Neutrophil (primary cell): Measurements from ENCODE around the gene FCER1G.

ENCODE experiments used
- H3K27ac ChIP-seq: fragments of 200-600 bp; sonication (generic); 2 replicates; pipeline ENCODE4 v1.5.1; 2016; ENCODE audit warnings: mild to moderate bottlenecking, moderate library complexity
- H3K27me3 ChIP-seq: fragments of 200-600 bp; sonication (generic); 2 replicates; pipeline ENCODE4 v1.6.0; 2016; ENCODE audit warnings: mild to moderate bottlenecking
- H3K36me3 ChIP-seq: fragments of 200-600 bp; sonication (generic); 2 replicates; pipeline ENCODE4 v1.5.1; 2017
- H3K4me1 ChIP-seq, 2 experiments: fragments of 200-600 bp in 1 of 2; sonication (generic) in 1 of 2; 1 replicate in 1 of 2; 2 replicates in 1 of 2; pipeline versions ENCODE4 v1.5.1 to v1.6.1; 2013 to 2016; ENCODE audit warnings: low read depth in 1 of 2, low read length in 1 of 2, mild to moderate bottlenecking in 1 of 2, moderate library complexity in 1 of 2; ENCODE audit not compliant: control insufficient read depth in 1 of 2, insufficient read depth in 1 of 2
- H3K4me3 ChIP-seq, 2 experiments: fragments of 200-600 bp in 1 of 2; sonication (generic) in 1 of 2; 1 replicate in 1 of 2; 2 replicates in 1 of 2; pipeline ENCODE4 v1.5.1; 2013 to 2016; ENCODE audit warnings: low read depth in 1 of 2, low read length in 1 of 2, mild to moderate bottlenecking in 1 of 2, moderate library complexity in 1 of 2
- H3K9me3 ChIP-seq: fragments of 200-600 bp; sonication (generic); 2 replicates; pipeline ENCODE4 v1.5.1; 2016
- TF ChIP-seq, protein P1 (sequence below): fragments of 200-600 bp; sonication (generic); IDR thresholded peaks from 2 replicates; pipeline ENCODE4 v1.5.1; 2016; ENCODE audit warnings: antibody characterized with exemption

Gene FCER1G

DNA sequence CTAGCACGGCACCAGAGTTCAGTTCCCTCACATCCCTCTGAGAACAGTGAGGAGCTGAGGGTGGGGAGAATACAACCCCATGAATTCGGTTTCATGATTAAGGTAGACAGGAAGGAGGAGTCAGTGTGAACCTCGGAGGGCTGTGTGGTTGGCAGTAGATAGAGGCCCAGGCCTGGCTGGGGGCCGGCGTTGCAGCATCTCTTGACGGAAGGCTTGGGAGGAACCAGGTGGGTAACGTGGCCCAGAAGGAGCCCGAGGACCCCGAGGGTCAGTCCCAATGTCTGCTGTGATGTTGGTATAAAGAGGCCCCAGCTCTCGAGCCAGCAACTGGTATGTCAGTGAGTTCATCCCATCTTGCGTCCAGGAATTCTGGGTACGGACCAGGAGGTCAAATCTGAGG lies 43.4 kb upstream of the FCER1G start:
- TF ChIP-seq, protein P1, sequence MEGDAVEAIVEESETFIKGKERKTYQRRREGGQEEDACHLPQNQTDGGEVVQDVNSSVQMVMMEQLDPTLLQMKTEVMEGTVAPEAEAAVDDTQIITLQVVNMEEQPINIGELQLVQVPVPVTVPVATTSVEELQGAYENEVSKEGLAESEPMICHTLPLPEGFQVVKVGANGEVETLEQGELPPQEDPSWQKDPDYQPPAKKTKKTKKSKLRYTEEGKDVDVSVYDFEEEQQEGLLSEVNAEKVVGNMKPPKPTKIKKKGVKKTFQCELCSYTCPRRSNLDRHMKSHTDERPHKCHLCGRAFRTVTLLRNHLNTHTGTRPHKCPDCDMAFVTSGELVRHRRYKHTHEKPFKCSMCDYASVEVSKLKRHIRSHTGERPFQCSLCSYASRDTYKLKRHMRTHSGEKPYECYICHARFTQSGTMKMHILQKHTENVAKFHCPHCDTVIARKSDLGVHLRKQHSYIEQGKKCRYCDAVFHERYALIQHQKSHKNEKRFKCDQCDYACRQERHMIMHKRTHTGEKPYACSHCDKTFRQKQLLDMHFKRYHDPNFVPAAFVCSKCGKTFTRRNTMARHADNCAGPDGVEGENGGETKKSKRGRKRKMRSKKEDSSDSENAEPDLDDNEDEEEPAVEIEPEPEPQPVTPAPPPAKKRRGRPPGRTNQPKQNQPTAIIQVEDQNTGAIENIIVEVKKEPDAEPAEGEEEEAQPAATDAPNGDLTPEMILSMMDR = no peak
- H3K36me3 ChIP-seq = peaks cover 52% of the 10 kb centered on the region
- H3K27me3 ChIP-seq = no peaks in the 10 kb centered on the region
- H3K4me3 ChIP-seq = no peak overlapping the region
- peaks cover 13 to 14% of the 10 kb centered on the region in 2 experiments for H3K4me1 ChIP-seq
- no peak overlapping the region for H3K27ac ChIP-seq
- H3K9me3 ChIP-seq = no peaks in the 10 kb centered on the region

DNA sequence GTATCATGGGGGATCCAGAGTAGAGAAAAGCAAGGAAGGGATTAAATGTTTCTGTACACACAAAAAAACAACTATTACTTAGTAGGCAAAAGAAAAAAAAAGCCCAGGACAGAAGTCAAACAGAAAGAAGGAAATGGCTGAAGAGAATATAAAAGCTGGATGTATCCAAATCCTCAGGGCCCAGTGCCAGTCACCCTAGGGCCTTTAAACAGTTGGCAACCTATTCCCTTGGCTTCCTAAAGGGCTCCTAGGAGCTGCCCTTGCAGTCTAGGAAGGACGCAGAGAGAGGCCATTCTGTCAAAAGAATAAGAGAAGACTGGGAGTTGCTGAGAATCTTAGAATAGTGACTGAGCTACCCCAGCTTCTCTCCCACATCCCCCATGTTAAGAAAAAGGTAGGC lies 42.7 kb upstream of the FCER1G start:
- Histone ChIP-seq H3K9me3 (no peaks in the 10 kb centered on the region), H3K4me1 (peaks cover 10 to 15% of the 10 kb centered on the region in 2 experiments), H3K4me3 (no peak overlapping the region), H3K27me3 (no peaks in the 10 kb centered on the region), H3K36me3 (peaks cover 52% of the 10 kb centered on the region), H3K27ac (no peak overlapping the region)
- TF ChIP-seq, protein P1 = no peak

DNA sequence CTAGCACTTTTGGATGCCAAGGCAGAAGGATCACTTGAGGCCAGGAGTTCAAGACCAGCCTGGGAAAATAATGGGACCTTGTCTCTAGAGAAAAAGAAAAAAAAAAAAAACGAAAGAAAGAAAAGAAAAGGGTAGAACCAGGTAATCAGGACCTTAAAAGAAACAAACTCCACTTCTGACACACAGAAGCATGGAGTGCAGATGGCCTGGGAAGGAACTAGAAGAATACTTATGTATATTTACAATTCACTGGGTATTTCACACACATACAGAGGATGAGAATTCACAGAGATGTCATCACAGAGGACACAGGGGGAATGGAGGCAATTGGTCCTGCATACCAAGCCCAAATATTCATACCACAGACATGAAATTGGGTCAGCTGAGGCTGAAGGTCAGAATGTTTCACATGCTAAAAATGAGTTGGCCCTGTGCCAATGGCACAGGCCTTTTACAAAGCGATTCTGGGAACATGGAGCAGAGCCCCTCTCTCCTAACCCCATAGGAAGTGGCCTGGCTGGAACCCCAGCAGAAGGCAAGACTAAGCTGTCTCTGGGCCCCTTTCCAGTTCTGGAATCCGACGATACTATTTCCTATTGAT lies 42.2 kb upstream of the FCER1G start:
- Histone ChIP-seq H3K4me1 (peaks cover 14 to 20% of the 10 kb centered on the region in 2 experiments), H3K27ac (no peak overlapping the region), H3K4me3 (no peak overlapping the region), H3K36me3 (peaks cover 52% of the 10 kb centered on the region), H3K9me3 (no peaks in the 10 kb centered on the region), H3K27me3 (no peaks in the 10 kb centered on the region)
- TF ChIP-seq, protein P1 = no peak

DNA sequence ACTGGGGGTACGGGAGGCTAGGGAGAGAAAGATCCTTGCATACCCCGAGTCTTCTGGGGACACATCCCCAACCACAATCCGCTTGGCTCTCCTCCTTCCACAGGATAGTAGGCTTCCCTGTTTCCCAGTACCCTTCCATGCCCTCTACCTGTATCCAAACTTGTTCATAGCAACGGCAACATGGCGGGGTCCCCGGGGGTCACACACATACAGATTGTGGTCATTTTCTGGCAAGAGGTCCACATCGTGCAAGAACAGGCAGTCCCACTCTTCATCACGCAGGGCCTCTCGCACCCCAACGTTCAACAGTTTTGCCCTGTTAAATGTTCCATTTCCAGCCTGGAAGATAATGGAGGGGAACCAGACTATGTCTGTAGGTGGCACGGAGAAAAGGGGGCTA lies 41.4 kb upstream of the FCER1G start:
- Histone ChIP-seq H3K36me3 (peaks cover 52% of the 10 kb centered on the region), H3K9me3 (no peaks in the 10 kb centered on the region), H3K27ac (no peak overlapping the region), H3K4me3 (no peak overlapping the region), H3K4me1 (peaks cover 16 to 22% of the 10 kb centered on the region in 2 experiments), H3K27me3 (no peaks in the 10 kb centered on the region)
- TF ChIP-seq, protein P1 = no peak

DNA sequence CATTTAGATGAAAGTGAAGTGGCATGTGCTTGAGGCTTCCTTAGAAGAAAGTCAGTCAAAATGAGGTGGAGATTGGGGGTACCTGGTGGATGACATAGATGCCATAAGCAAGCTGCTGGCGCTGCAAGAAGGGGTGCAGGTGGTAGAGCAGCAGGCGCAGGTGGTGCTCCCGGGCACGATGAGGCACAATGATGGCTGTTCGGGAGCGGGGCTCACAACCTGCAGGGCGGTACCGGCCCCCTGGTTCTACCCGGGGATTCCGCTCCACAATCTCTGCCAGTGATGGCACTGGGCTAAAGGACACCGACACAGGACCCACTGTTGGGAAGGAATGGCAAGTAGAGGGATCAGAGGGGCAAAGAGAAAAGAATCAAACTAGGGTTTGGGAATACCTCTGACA lies 40.2 kb upstream of the FCER1G start:
- no peak overlapping the region for H3K4me3 ChIP-seq
- H3K27me3 ChIP-seq = no peaks in the 10 kb centered on the region
- H3K4me1 ChIP-seq = peaks cover 16 to 22% of the 10 kb centered on the region in 2 experiments
- no peaks in the 10 kb centered on the region for H3K9me3 ChIP-seq
- no peak overlapping the region for H3K27ac ChIP-seq
- TF ChIP-seq, protein P1 = no peak
- H3K36me3 ChIP-seq = peaks cover 48% of the 10 kb centered on the region
